Pancreas (tissue), 10 donors: Measurements from ENCODE around the gene PRPF19. TPM values are rescaled to one million over a fixed set of nuclear protein-coding genes. Genes with fewer than 3 reads are reported as not detected.

ENCODE experiments used
- ATAC-seq, 4 donors: fragments of 200-7000 bp; cut with Tn5 transposase; one replicate each; pipeline versions ENCODE4 v1.8.0 to v1.9.1; 2020; ENCODE audit warnings: mild to moderate bottlenecking in 4 of 4, moderate library complexity in 4 of 4
- DNase-seq, 6 donors: peaks; one replicate each; pipeline ENCODE4 v3.0.0-alpha.2; 2020
- FAIRE-seq: peaks from 2 replicates; lab custom pipeline; 2012; peaks lifted over from hg19 to GRCh38; lab: Jason Lieb, UNC
- H3K27ac ChIP-seq, 4 donors: fragments of 200-600 bp; sonication (generic); 1 replicate in 3 of 4; 2 replicates in 1 of 4; pipeline versions ENCODE4 v1.5.0 to v1.8.0; 2020
- H3K27me3 ChIP-seq, 4 donors: fragments of 200-600 bp; one replicate each; pipeline ENCODE4 v1.8.0; 2021
- H3K36me3 ChIP-seq, 3 donors: fragments of 200-600 bp; sonication (generic) in 1 of 3; one replicate each; pipeline versions ENCODE4 v1.5.0 to v1.8.0; 2020 to 2021
- H3K4me1 ChIP-seq, 3 donors: fragments of 200-600 bp; one replicate each; pipeline ENCODE4 v1.8.0; 2021
- H3K4me3 ChIP-seq, 4 donors: fragments of 200-600 bp; sonication (generic) in 2 of 4; one replicate each; pipeline versions ENCODE4 v1.5.0 to v1.8.0; 2020 to 2021
- H3K9me3 ChIP-seq, 4 donors: fragments of 200-600 bp; one replicate each; pipeline ENCODE4 v1.8.0; 2021
- WGBS, 2 donors: extraction: QIAGEN DNeasy Blood & Tissue Kit; methylation state at CpG; one replicate each; pipeline ENCODE4 v1.1.7; 2013; 5-methylcytosine and 5-hydroxymethylcytosine counted together
- intact Hi-C, 3 donors: fragments of 100-400 bp; cut with DNase I; formaldehyde crosslinking; loops; one replicate each; pipeline versions ENCODE4 v1.11.1 to v1.14.2; 2022
- polyA plus RNA-seq, 2 donors: library from polyadenylated mRNA; stranded (reverse); fragments of 200-250 nt; gene quantifications; one replicate each; pipeline ENCODE4 v1.2.3, GENCODE V29; 2013
- total RNA-seq, 6 donors: library from RNA; stranded (reverse); fragmentation: NEBNext Ultra II Directional in 4 of 6; extraction: Animal tissue kit (Norgen Biotek cat#: 25700) in 4 of 6; gene quantifications; one replicate each; pipeline versions ENCODE4 v1.2.1 to v1.2.4, GENCODE V29; 2021 to 2023
- TF ChIP-seq, protein P1 (sequence below), 4 donors: fragments of 200-600 bp; sonication (generic) in 3 of 4; IDR thresholded peaks; one replicate each; pipeline versions ENCODE4 v1.5.0 to v1.8.0; 2021; ENCODE audit warnings: antibody characterized with exemption in 4 of 4
- donor health status: healthy with polysubstance abuse.
- donor health status: DM: no; HTN: no; CAD: no; lungs with moderate emphysema.
- donor health status: DM: no; HTN: no; CAD: no.
- donor health status: control.
- donor health status: control.
- donor health status: Bipolar disorder and iron deficiency.
- donor health status: DM: yes; HTN: yes; CAD: no.
- donor health status: DM: no; HTN: no; CAD: no.
- donor health status: DM: no; HTN: no; CAD: no.
- donor health status: DM: yes; HTN: yes; CAD: no.

Gene PRPF19
- total and polyA plus RNA-seq, 8 donors: 33.9 to 50.1 (median 45.5) TPM

GRCh38 chr11:60870276-60870675 is 36.1 kb downstream of the PRPF19 start:
- ATAC-seq (peak in 3 of 4 donors; percentile 15 to 66 (median 30)), FAIRE-seq (no peak), DNase-seq (no peak)
- WGBS, 2 donors: 63 to 64% methylated on average over 3 of the region's 3 CpGs
- TF ChIP-seq, protein P1, sequence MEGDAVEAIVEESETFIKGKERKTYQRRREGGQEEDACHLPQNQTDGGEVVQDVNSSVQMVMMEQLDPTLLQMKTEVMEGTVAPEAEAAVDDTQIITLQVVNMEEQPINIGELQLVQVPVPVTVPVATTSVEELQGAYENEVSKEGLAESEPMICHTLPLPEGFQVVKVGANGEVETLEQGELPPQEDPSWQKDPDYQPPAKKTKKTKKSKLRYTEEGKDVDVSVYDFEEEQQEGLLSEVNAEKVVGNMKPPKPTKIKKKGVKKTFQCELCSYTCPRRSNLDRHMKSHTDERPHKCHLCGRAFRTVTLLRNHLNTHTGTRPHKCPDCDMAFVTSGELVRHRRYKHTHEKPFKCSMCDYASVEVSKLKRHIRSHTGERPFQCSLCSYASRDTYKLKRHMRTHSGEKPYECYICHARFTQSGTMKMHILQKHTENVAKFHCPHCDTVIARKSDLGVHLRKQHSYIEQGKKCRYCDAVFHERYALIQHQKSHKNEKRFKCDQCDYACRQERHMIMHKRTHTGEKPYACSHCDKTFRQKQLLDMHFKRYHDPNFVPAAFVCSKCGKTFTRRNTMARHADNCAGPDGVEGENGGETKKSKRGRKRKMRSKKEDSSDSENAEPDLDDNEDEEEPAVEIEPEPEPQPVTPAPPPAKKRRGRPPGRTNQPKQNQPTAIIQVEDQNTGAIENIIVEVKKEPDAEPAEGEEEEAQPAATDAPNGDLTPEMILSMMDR (IDR thresholded peaks at IDR 0.05): no peak
- intact Hi-C loops: no loop called here
- H3K9me3 ChIP-seq: no peaks in the 10 kb centered on the region
- no peaks in the 10 kb centered on the region for H3K36me3 ChIP-seq
- no peak overlapping the region for H3K27ac ChIP-seq
- no peaks in the 10 kb centered on the region for H3K27me3 ChIP-seq
- H3K4me3 ChIP-seq: no peak overlapping the region
- H3K4me1 ChIP-seq: no peaks in the 10 kb centered on the region

GRCh38 chr11:60869451-60869825 is 36.9 kb downstream of the PRPF19 start:
- Histone ChIP-seq H3K27me3 (no peaks in the 10 kb centered on the region), H3K4me1 (no peaks in the 10 kb centered on the region), H3K9me3 (no peaks in the 10 kb centered on the region), H3K4me3 (no peak overlapping the region), H3K27ac (no peak overlapping the region), H3K36me3 (no peaks in the 10 kb centered on the region)
- FAIRE-seq (no peak), ATAC-seq (no peak), DNase-seq (no peak)
- TF ChIP-seq, protein P1 (IDR thresholded peaks at IDR 0.05): no peak
- 83 to 87% methylated on average over 6 to 7 of the region's 7 CpGs for WGBS, 2 donors
- intact Hi-C loops: no loop called here

- ATAC-seq: no peak
- TF ChIP-seq, protein P1 (IDR thresholded peaks at IDR 0.05): no peak
- Histone ChIP-seq H3K4me1 (no peaks in the 10 kb centered on the region), H3K4me3 (no peak overlapping the region), H3K27me3 (no peaks in the 10 kb centered on the region), H3K36me3 (no peaks in the 10 kb centered on the region), H3K9me3 (no peaks in the 10 kb centered on the region), H3K27ac (no peak overlapping the region)
- 59 to 70% methylated on average over 10 of the region's 10 CpGs for WGBS, 2 donors
- DNase-seq: no peak
- FAIRE-seq: no peak
- intact Hi-C loops: no loop called here
Observed at GRCh38 chr11:60868682-60869450, 37.5 kb downstream of the PRPF19 start.

DNA sequence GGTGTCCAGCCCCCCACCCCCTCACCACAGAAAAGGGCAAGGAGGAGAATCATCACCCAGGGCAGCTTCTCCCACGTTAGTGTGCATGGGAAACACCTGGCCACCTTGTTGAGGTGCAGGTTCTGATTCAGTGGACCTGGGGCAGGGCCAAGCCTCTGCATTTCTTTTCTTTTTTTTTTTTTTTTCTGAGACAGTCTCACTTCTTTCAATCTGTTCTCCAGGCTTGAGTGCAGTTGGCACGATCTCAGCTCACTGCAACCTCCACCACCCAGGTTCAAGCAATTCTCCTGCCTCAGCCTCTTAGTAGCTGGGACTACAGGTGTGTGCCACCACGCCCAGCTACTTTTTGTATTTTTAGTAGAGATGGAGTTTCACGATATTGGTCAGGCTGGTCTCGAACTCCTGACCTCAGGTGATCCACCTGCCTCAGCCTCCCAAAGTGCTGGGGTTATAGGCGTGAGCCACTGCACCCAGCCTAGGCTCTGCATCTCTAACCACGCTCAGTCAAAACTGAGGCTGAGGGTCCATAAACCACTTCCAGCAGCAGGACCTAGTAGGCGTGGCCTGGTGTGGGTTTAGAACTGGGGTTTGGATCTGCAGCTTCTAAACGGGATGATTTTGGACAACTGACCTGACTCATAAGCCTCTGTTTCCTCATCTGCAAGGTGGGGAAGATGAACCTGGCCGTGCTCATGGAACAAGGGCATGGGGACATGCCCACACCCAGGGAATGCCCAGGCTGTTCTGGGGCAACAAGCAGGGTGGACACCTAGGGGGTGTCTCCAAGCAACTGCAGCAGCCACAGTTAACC is 38.3 kb downstream of the PRPF19 start:
- Histone ChIP-seq H3K27ac (no peak overlapping the region), H3K4me1 (no peaks in the 10 kb centered on the region), H3K36me3 (no peaks in the 10 kb centered on the region), H3K4me3 (no peak overlapping the region), H3K27me3 (no peaks in the 10 kb centered on the region), H3K9me3 (no peaks in the 10 kb centered on the region)
- WGBS, 2 donors: 71 to 79% methylated on average over 10 of the region's 10 CpGs
- FAIRE-seq: no peak
- TF ChIP-seq, protein P1 (IDR thresholded peaks at IDR 0.05): no peak
- intact Hi-C loops: no loop called here
- DNase-seq: peak in 1 of 6 donors; percentile 3
- no peak for ATAC-seq
